Kidney (tissue), 14 donors: ENCODE data around the gene PRAC2. TPM values are rescaled to one million over a fixed set of nuclear protein-coding genes. Genes with fewer than 3 reads are reported as not detected.

Experiments used
- DNase-seq, 5 donors: peaks; one replicate each; pipeline ENCODE4 v3.0.0-alpha.2; 2013 to 2020
- FAIRE-seq: peaks from 2 replicates; lab custom pipeline; 2012; peaks lifted over from hg19 to GRCh38; lab: Jason Lieb, UNC
- H3K27ac ChIP-seq, 2 donors: one replicate each; pipeline ENCODE4 v1.7.0; 2013; ENCODE audit warnings: low read depth in 2 of 2, low read length in 2 of 2, inconsistent platforms in 1 of 2
- H3K27me3 ChIP-seq: one replicate; pipeline ENCODE4 v1.7.1; 2013; ENCODE audit warnings: low read length, inconsistent platforms; ENCODE audit not compliant: control insufficient read depth, insufficient read depth
- H3K36me3 ChIP-seq, 3 donors: one replicate each; pipeline versions ENCODE4 v1.7.0 to v1.7.1; 2013; ENCODE audit warnings: low read length in 3 of 3, control low read depth in 1 of 3, inconsistent platforms in 1 of 3; ENCODE audit not compliant: insufficient read depth in 3 of 3, control insufficient read depth in 2 of 3
- H3K4me1 ChIP-seq, 3 donors: one replicate each; pipeline versions ENCODE4 v1.7.0 to v1.7.1; 2013; ENCODE audit warnings: low read length in 3 of 3, inconsistent platforms in 1 of 3, low read depth in 1 of 3; ENCODE audit not compliant: control insufficient read depth in 2 of 3, insufficient read depth in 2 of 3
- H3K4me3 ChIP-seq, 3 donors: one replicate each; pipeline versions ENCODE4 v1.7.0 to v1.8.1; 2013; ENCODE audit warnings: low read length in 3 of 3, control low read depth in 1 of 3, inconsistent platforms in 1 of 3
- H3K9ac ChIP-seq, 3 donors: one replicate each; pipeline versions ENCODE4 v1.7.0 to v1.7.1; 2013; ENCODE audit warnings: low read length in 3 of 3, control low read depth in 1 of 3, inconsistent platforms in 1 of 3
- H3K9me3 ChIP-seq, 3 donors: one replicate each; pipeline versions ENCODE4 v1.7.0 to v1.7.1; 2013; ENCODE audit warnings: low read length in 3 of 3, control low read depth in 1 of 3, inconsistent platforms in 1 of 3; ENCODE audit not compliant: control insufficient read depth in 2 of 3, insufficient read depth in 1 of 3
- intact Hi-C: fragments of 100-400 bp; cut with DNase I; formaldehyde crosslinking; loops from one replicate; pipeline ENCODE4 v1.11.1; 2022
- polyA plus RNA-seq: library from polyadenylated mRNA; stranded (reverse); fragments of 350-450 nt; fragmentation: Illumina TruSeq; extraction: RNeasy Lipid Tissue Mini Kit (QIAGEN cat#74804); gene quantifications from one replicate; pipeline ENCODE4 v1.2.3, GENCODE V29; 2014; ENCODE audit warnings: low read depth, low replicate concordance; ENCODE audit not compliant: insufficient read depth
- total RNA-seq: library from RNA; stranded (reverse); fragmentation: NEBNext Ultra II Directional; extraction: Animal tissue kit (Norgen Biotek cat#: 25700); gene quantifications from one replicate; pipeline ENCODE4 v1.2.1, GENCODE V29; 2021
- TF ChIP-seq, protein P1 (sequence below): IDR thresholded peaks from 3 replicates; pipeline ENCODE4 v1.5.1; 2012; ENCODE audit warnings: mild to moderate bottlenecking, moderate library complexity, borderline replicate concordance; ENCODE audit not compliant: insufficient read depth; ENCODE audit errors: extremely low read depth
- donor health status: control.
- donor health status: control.
- donor health status: control.
- donor health status: control.
- donor health status: control.
- donor health status: DM: yes; HTN: yes; CAD: no.
- donor health status: Normal renal cell carcinoma (clear cell type).

PRAC2 gene
- total and polyA plus RNA-seq, 2 donors from 2014 or later: not detected

DNA sequence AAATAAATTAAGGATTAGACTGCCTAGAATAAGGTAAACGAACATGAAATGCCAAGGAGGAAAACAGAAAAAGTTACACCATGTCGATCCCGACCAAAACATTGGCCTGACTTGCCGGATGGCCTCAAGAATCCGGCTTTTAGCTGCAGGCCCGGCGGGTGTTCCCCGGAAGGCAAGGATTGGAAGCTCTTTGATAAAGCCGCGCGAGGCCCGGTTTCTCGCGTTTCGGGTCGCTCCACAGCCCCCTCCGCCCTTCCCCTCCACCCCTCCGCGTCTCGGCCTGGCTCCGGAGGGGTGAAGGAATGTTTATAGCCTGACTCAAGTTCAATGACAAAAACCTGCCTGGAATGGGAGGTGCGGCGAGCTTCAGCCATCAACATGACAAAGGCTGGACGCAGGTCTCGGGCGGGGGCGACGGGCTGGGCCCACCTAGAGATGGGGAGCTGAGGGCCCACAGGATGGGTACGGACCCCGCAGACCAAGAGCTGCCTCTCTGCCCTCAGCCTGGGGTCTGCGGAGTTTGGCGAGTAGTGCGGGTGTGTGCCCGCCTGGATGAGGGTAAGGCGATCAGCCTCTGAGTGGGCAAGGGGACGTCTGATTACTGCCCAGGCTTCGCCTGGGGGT lies 3.2 kb upstream of the PRAC2 start:
- peaks cover 85% of the 10 kb centered on the region for H3K27me3 ChIP-seq
- TF ChIP-seq, protein P1, sequence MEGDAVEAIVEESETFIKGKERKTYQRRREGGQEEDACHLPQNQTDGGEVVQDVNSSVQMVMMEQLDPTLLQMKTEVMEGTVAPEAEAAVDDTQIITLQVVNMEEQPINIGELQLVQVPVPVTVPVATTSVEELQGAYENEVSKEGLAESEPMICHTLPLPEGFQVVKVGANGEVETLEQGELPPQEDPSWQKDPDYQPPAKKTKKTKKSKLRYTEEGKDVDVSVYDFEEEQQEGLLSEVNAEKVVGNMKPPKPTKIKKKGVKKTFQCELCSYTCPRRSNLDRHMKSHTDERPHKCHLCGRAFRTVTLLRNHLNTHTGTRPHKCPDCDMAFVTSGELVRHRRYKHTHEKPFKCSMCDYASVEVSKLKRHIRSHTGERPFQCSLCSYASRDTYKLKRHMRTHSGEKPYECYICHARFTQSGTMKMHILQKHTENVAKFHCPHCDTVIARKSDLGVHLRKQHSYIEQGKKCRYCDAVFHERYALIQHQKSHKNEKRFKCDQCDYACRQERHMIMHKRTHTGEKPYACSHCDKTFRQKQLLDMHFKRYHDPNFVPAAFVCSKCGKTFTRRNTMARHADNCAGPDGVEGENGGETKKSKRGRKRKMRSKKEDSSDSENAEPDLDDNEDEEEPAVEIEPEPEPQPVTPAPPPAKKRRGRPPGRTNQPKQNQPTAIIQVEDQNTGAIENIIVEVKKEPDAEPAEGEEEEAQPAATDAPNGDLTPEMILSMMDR: no peak
- H3K9me3 ChIP-seq: no peaks in the 10 kb centered on the region
- no peak overlapping the region for H3K27ac ChIP-seq
- DNase-seq (peak in 3 of 5 donors; percentile 59 to 65 (median 63)), FAIRE-seq (no peak)
- no peaks in the 10 kb centered on the region for H3K36me3 ChIP-seq
- no peak overlapping the region for H3K4me3 ChIP-seq
- H3K9ac ChIP-seq: no peak overlapping the region
- intact Hi-C loops: loop anchor here (10.0 kb wide), 1 partner anchor 75 kb away; no protein-coding TSS in a partner anchor
- peaks cover 0 to under 1% (median 0%) of the 10 kb centered on the region in 3 donors for H3K4me1 ChIP-seq

DNA sequence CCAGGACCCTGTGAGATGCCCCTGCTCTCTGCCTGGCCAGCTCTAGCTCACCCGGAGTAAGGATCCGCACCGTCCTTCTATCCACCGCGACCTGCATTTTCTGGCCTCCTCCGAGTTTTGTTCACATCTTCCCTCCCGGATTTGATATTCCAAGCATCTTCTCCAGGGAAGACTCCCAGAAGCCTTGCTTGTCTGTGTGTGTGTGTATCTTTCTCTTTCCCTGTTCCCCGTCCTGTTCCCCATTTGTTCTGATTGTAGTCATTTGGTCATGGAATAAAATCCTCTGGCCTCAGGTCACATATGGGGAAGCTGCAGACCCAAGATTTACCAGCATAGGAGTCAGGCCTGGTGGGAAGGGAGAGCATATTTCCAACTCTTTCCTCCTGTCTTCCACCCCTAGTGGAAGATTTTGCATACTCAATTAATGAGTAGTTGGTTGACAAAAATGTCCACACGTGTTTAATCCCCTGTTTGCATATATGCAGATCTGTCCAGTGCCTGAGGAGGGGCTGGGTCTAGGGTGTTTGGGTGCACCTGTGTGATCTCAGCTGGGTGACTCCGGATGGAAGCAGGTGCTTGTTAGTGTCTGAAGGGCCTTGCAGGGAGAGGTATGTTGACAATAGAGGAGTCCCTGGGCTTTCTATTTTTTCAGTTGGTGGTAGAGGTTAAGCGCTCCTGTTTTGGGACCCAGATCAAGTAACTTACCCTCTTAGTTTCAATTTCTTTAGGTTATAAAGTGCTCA lies 2.5 kb upstream of the PRAC2 start:
- no peak overlapping the region for H3K27ac ChIP-seq

DNA sequence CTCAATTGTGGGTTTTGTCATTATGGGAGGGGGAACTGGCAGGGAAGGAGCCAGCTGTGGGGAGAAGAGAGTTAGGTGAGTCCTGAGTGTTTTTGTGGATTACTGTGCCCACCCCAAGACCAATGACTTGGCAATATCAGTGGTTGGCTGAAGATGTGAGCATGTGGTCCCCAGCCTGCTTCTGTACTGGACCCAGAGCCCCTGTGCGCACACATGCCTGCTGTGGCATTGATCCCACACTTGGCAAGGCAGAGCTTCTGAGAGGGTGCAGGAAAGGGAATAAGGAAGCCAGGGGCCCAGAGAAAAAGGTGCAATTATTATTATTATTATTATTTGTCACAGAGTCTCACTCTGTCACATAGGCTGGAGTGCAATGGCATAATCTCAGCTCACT lies 2.0 kb upstream of the PRAC2 start:
- Histone ChIP-seq H3K9me3 (no peaks in the 10 kb centered on the region), H3K27ac (no peak overlapping the region), H3K9ac (no peak overlapping the region), H3K4me3 (no peak overlapping the region), H3K27me3 (peaks cover 89% of the 10 kb centered on the region), H3K4me1 (peaks cover 0 to 7% (median 0%) of the 10 kb centered on the region in 3 donors), H3K36me3 (no peaks in the 10 kb centered on the region)
- no peak for FAIRE-seq
- TF ChIP-seq, protein P1: no peak
- no peak for DNase-seq
- intact Hi-C loops: loop anchor here (10.0 kb wide), 1 partner anchor 74 kb away; no protein-coding TSS in a partner anchor

More for the DNA sequence above, 2.5 kb upstream of the PRAC2 start:
- H3K4me1 ChIP-seq: peaks cover 0 to 5% (median 0%) of the 10 kb centered on the region in 3 donors
- no peaks in the 10 kb centered on the region for H3K9me3 ChIP-seq
- FAIRE-seq: no peak
- intact Hi-C loops: loop anchor here (10.0 kb wide), 1 partner anchor 74 kb away; no protein-coding TSS in a partner anchor
- TF ChIP-seq, protein P1: no peak
- H3K36me3 ChIP-seq: no peaks in the 10 kb centered on the region
- DNase-seq: no peak
- no peak overlapping the region for H3K9ac ChIP-seq
- peaks cover 88% of the 10 kb centered on the region for H3K27me3 ChIP-seq
- no peak overlapping the region for H3K4me3 ChIP-seq
